HepG2 (cell line): ENCODE data around the gene NOM1. TPM values are rescaled to one million over a fixed set of nuclear protein-coding genes. Genes with fewer than 3 reads are reported as not detected.

Source experiments
- MAFG ChIP-seq: sonication (generic); formaldehyde crosslinking; IDR thresholded peaks from 2 replicates; pipeline ENCODE4 v1.5.1; 2020; ENCODE audit warnings: mild to moderate bottlenecking, missing genetic modification reagents
- MAZ ChIP-seq, 2 experiments: sonication (generic) in 1 of 2; formaldehyde crosslinking in 1 of 2; IDR thresholded peaks; 2 replicates each; pipeline versions ENCODE4 v1.5.0 to v1.6.1; 2012 to 2020; ENCODE audit warnings: low read depth in 2 of 2, mild to moderate bottlenecking in 2 of 2, borderline replicate concordance in 1 of 2, improper control_type of control experiment in 1 of 2, low read length in 1 of 2, missing genetic modification reagents in 1 of 2, moderate library complexity in 1 of 2
- MTA1 ChIP-seq: sonication (generic); formaldehyde crosslinking; IDR thresholded peaks from 2 replicates; pipeline ENCODE4 v1.4.0; 2020; ENCODE audit warnings: missing genetic modification reagents, mild to moderate bottlenecking, borderline replicate concordance
- NCOA2 ChIP-seq: sonication (generic); formaldehyde crosslinking; IDR thresholded peaks from 2 replicates; pipeline ENCODE4 v1.8.0; 2022; ENCODE audit warnings: inconsistent platforms
- RARA ChIP-seq: IDR thresholded peaks from 2 replicates; pipeline ENCODE4 v1.6.1; 2016; ENCODE audit warnings: missing genetic modification reagents, missing compliant biosample characterization
- SAP130 ChIP-seq: IDR thresholded peaks from 2 replicates; pipeline ENCODE4 v1.6.1; 2016; ENCODE audit warnings: low read depth
- SOX13 ChIP-seq, 3 experiments: fragments of 450-650 bp in 1 of 3; sonication (generic) in 1 of 3; formaldehyde crosslinking in 1 of 3; IDR thresholded peaks in 2 of 3; conservative IDR thresholded peaks in 1 of 3; 2 replicates each; pipeline versions ENCODE4 v1.5.0 to v1.6.1; 2016 to 2020; ENCODE audit warnings: antibody characterized with exemption in 1 of 3, mild to moderate bottlenecking in 1 of 3, missing compliant biosample characterization in 1 of 3, missing genetic modification reagents in 1 of 3, moderate library complexity in 1 of 3
- SOX6 ChIP-seq, 2 experiments: fragments of 450-650 bp in 1 of 2; sonication (generic) in 1 of 2; formaldehyde crosslinking in 1 of 2; IDR thresholded peaks; 2 replicates each; pipeline versions ENCODE4 v1.4.0 to v1.6.1; 2017 to 2020; ENCODE audit warnings: antibody characterized with exemption in 1 of 2, mild to moderate bottlenecking in 1 of 2, missing genetic modification reagents in 1 of 2
- ZNF33B ChIP-seq: sonication (generic); formaldehyde crosslinking; IDR thresholded peaks from 2 replicates; pipeline ENCODE4 v1.5.1; 2020; ENCODE audit warnings: mild to moderate bottlenecking, missing genetic modification reagents
- ZNF552 ChIP-seq: sonication (generic); formaldehyde crosslinking; IDR thresholded peaks from 2 replicates; pipeline ENCODE4 v1.9.0; 2022; ENCODE audit warnings: missing genetic modification reagents, mild to moderate bottlenecking, borderline replicate concordance
- ZNF598 ChIP-seq: sonication (generic); formaldehyde crosslinking; IDR thresholded peaks from 2 replicates; pipeline ENCODE4 v1.5.1; 2020; ENCODE audit warnings: mild to moderate bottlenecking, missing genetic modification reagents, borderline replicate concordance
- polyA plus RNA-seq, 8 experiments: library from polyadenylated mRNA; depleted of rRNA in 3 of 8; stranded (reverse) in 7 of 8; unstranded in 1 of 8; fragments of >200 nt; fragmentation: Illumina TruSeq in 4 of 8; extraction: Trizol in 4 of 8; gene quantifications; 2 replicates each; pipeline versions ENCODE4 v1.2.1 to v1.2.3, GENCODE V29; 2011 to 2016; ENCODE audit warnings: low read depth in 4 of 8, missing spikeins in 1 of 8, mixed read lengths in 1 of 8; ENCODE audit not compliant: insufficient read depth in 1 of 8
- total RNA-seq, 5 experiments: library from RNA; depleted of rRNA; stranded (reverse); fragments of >200 nt; fragmentation: Illumina TruSeq; extraction: Trizol; gene quantifications; 2 replicates each; pipeline ENCODE4 v1.2.3, GENCODE V29; 2016; ENCODE audit warnings: low read depth in 1 of 5
- TF ChIP-seq, protein P1 (sequence below): IDR thresholded peaks from 2 replicates; pipeline ENCODE4 v1.6.1; 2016; ENCODE audit warnings: mild to moderate bottlenecking

Gene NOM1
- total and polyA plus RNA-seq, 2 of the 13 experiments (the other 11 are each of a cell fraction or from before 2014, with no cell fraction given), result 14.2 to 26.2 TPM

- TF ChIP-seq, protein P1, sequence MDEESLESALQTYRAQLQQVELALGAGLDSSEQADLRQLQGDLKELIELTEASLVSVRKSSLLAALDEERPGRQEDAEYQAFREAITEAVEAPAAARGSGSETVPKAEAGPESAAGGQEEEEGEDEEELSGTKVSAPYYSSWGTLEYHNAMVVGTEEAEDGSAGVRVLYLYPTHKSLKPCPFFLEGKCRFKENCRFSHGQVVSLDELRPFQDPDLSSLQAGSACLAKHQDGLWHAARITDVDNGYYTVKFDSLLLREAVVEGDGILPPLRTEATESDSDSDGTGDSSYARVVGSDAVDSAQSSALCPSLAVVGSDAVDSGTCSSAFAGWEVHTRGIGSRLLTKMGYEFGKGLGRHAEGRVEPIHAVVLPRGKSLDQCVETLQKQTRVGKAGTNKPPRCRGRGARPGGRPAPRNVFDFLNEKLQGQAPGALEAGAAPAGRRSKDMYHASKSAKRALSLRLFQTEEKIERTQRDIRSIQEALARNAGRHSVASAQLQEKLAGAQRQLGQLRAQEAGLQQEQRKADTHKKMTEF (CRISPR knock-in tag), result no peak
- 0 out of 2 replicates have a peak, but pooled peaks have one; percentile 5 for TF ChIP-seq SAP130
- peak; percentile 55 for TF ChIP-seq RARA
- no peak for TF ChIP-seq SOX6 (IDR thresholded peaks at IDR 0.05)
- TF ChIP-seq SOX6 (CRISPR knock-in tag; IDR thresholded peaks at IDR 0.05), result peak; percentile 53
- peak; percentile 53; the same call in 1 of the 2 replicates for TF ChIP-seq SOX13 (IDR thresholded peaks at IDR 0.05)
- TF ChIP-seq SOX13 (CRISPR knock-in tag; conservative IDR thresholded peaks at IDR 0.05 in 1 of 2, IDR thresholded peaks at IDR 0.05 in 1 of 2), result peak in 1 of 2 experiments; percentile 83; a peak in 2 of 4 replicates
- no peak for TF ChIP-seq ZNF552 (CRISPR knock-in tag)
- no peak for TF ChIP-seq ZNF33B (CRISPR knock-in tag)
- TF ChIP-seq MAZ (IDR thresholded peaks at IDR 0.05; ENCODE audit: borderline replicate concordance, low read depth, low read length), result no peak
- TF ChIP-seq MAZ (CRISPR knock-in tag; IDR thresholded peaks at IDR 0.05; ENCODE audit: low read depth), result 0 out of 2 replicates have a peak, but pooled peaks have one; percentile 24
- TF ChIP-seq MAFG (CRISPR knock-in tag), result no peak
- TF ChIP-seq ZNF598 (CRISPR knock-in tag), result no peak
- TF ChIP-seq MTA1 (CRISPR knock-in tag), result 0 out of 2 replicates have a peak, but pooled peaks have one; percentile 25
- TF ChIP-seq NCOA2, result peak; percentile 39; the same call in 1 of the 2 replicates
Observed at GRCh38 chr7:156998988-156999957, 49.8 kb downstream of the NOM1 start (continued).
